AG10803 (cell line): ENCODE measurements around the gene GRIA2.

ENCODE experiments used
- DNase-seq: peaks from one replicate; pipeline ENCODE4 v3.0.0; 2010; ENCODE audit warnings: low read depth
- H3K4me3 ChIP-seq: 2 replicates; pipeline ENCODE4 v1.5.1; 2011; ENCODE audit warnings: mild to moderate bottlenecking, low read length, control low read depth
- TF ChIP-seq, protein P1 (sequence below): conservative IDR thresholded peaks from 2 replicates; pipeline ENCODE4 v1.5.1; 2011; ENCODE audit warnings: mild to moderate bottlenecking, low read length, control low read depth, inconsistent platforms

Gene GRIA2

DNA sequence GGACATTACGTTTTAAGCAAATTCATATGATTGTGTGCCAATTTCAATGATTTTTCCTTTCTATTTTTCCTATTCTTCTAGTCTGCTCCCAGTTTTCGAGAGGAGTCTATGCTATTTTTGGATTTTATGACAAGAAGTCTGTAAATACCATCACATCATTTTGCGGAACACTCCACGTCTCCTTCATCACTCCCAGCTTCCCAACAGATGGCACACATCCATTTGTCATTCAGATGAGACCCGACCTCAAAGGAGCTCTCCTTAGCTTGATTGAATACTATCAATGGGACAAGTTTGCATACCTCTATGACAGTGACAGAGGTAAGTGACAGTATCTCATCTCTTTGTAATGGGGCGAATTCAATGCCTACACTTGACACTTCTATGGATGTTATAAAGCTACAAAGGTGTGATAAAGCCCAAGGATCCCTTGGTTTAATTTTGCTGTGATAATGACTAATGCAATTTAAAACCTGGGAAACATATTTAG, 83.0 kb downstream of the GRIA2 start:
- no peak overlapping the region for H3K4me3 ChIP-seq
- TF ChIP-seq, protein P1, sequence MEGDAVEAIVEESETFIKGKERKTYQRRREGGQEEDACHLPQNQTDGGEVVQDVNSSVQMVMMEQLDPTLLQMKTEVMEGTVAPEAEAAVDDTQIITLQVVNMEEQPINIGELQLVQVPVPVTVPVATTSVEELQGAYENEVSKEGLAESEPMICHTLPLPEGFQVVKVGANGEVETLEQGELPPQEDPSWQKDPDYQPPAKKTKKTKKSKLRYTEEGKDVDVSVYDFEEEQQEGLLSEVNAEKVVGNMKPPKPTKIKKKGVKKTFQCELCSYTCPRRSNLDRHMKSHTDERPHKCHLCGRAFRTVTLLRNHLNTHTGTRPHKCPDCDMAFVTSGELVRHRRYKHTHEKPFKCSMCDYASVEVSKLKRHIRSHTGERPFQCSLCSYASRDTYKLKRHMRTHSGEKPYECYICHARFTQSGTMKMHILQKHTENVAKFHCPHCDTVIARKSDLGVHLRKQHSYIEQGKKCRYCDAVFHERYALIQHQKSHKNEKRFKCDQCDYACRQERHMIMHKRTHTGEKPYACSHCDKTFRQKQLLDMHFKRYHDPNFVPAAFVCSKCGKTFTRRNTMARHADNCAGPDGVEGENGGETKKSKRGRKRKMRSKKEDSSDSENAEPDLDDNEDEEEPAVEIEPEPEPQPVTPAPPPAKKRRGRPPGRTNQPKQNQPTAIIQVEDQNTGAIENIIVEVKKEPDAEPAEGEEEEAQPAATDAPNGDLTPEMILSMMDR, result no peak
- DNase-seq, result no peak

DNA sequence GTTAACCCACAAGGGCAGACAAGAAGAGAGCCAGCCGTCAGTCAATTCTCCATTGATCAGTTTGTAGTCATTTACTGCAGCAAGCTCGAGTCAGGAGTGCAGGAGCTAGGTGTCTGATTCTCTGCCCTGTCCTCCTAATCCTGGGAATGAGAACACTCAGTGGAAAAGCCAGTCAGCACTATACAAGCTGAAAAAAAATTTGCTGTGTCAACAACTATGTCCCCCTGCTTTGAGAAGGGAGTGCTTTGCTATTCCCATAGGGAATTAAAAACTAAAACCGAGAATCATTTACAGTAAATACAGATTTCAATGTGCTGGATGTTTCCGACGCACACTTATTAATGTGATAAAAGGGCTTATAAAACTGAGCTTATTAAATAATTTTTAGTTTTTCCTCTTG, 84.2 kb downstream of the GRIA2 start:
- H3K4me3 ChIP-seq, result no peak overlapping the region
- no peak for DNase-seq
- TF ChIP-seq, protein P1, result no peak

DNA sequence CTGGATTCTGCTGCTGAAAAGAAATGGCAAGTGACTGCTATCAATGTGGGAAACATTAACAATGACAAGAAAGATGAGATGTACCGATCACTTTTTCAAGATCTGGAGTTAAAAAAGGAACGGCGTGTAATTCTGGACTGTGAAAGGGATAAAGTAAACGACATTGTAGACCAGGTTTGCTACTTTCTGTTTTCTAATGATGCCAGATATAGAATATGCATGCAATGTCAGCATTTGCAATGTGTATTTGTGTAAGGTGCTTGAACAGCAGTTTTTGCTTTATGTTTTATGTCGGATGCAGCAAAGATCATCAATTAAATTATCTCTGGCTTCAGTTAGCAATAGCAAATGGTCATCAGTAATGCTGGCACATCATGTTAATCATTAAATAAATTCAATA, 92.2 kb downstream of the GRIA2 start:
- TF ChIP-seq, protein P1, result no peak
- no peak overlapping the region for H3K4me3 ChIP-seq
- DNase-seq, result no peak

DNA sequence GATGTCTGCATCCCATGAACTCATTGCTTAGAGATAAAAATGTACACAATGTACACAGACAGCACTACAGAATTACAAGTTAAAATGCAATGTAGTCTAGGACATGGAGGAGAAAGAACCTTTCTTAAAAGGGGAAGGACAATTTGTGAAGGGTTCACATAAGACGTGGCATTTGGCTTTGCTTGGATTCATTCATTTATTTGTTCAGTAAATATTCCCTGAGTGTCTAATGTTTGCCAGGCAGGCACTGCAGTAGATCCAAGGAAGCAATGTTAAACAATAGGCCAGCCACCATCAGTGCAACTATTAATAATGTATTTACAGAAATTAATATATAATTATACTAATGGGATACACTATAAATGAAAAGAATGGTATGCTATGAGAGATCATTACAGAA, 94.4 kb downstream of the GRIA2 start:
- H3K4me3 ChIP-seq, result no peak overlapping the region
- TF ChIP-seq, protein P1, result no peak

DNA sequence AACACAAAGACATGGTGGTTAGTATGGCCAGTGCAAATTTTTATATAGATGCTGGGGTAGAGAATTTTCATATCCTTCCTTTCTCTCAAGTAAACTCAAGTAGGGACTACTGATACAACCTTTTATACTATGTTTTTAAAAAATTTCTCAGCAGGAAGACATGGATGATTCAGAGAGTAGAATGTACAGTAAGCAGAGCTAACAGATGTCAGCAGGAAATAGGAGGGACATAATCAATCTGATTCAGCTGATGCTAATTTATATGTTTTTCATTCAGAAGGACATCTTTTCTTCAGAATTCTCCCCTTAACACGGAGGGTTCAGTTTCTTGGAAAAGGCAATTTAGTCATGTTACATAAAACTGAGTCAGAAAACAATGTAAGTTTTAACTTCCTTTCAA, 95.4 kb downstream of the GRIA2 start:
- H3K4me3 ChIP-seq, result no peak overlapping the region
- no peak for DNase-seq
- TF ChIP-seq, protein P1, result no peak

More for the DNA sequence above, 94.4 kb downstream of the GRIA2 start:
- DNase-seq, result no peak

DNA sequence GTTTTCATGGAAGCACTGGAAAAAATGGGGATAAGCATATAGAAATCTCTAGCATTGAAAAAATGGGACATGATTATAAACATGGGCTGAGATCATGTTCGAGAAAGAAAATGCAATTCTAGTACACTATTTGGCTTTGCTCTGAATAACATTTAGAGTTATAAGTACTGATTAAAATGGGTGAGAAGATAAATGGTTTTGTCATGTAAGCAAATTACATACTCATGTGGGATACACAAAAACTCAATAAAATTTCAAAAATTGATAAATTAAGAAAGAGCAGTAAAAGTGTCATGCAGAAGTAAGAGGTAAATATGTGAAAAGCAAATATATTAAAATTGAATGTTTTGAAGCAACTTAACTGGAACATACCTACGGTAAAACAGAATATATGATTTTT, 99.6 kb downstream of the GRIA2 start:
- no peak for DNase-seq
- H3K4me3 ChIP-seq, result no peak overlapping the region
- TF ChIP-seq, protein P1, result no peak

DNA sequence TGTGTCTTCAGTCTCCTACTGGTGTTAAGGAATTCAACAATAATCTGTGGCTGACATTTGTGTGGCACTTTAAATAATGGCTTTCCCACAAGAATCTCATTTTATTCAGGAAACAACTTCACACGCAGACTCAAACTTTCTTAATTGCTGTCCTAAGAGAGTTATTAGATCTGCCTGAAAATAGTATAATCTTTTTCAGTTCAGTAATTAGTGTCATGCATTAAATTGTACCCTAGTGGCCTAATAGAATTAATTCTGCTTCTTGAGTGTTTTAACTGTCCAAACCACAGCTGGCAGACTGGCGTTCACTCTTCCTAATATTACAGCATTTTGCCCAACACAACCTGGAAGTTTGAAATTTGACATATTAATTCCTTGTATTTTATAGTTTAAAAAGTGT, 107.1 kb downstream of the GRIA2 start:
- TF ChIP-seq, protein P1, result no peak
- DNase-seq, result no peak

More for the DNA sequence above, 107.1 kb downstream of the GRIA2 start:
- H3K4me3 ChIP-seq, result no peak overlapping the region
